MCF 10A (cell line): ENCODE data around the gene DACH1. TPM values are rescaled to one million over a fixed set of nuclear protein-coding genes. Genes with fewer than 3 reads are reported as not detected.

Experiments used
- BruUV-seq: library from RNA; stranded (reverse); fragments of 400-500 nt; replicated peaks from 2 replicates; lab custom pipeline; 2021; lab: Mats Ljungman, UMichigan
- CTCF ChIA-PET: fragments of 300-600 bp; sonication (Branson Sonifier 250); formaldehyde crosslinking; extraction: SDS; loops from one replicate; lab custom pipeline; 2021; ENCODE audit warnings: antibody characterized with exemption, inconsistent platforms; lab: Yijun Ruan, JAX
- POLR2A ChIA-PET: fragments of 300-600, 350-650 bp; sonication (Branson Sonifier 250); formaldehyde crosslinking; extraction: SDS; loops from one replicate; lab custom pipeline; 2020; ENCODE audit warnings: antibody characterized with exemption, inconsistent platforms; lab: Yijun Ruan, JAX
- DNase-seq: peaks from one replicate; pipeline ENCODE4 v3.0.0-alpha.2; 2018; ENCODE audit not compliant: unreplicated experiment
- H3K27ac Mint-ChIP-seq: one replicate; pipeline ENCODE4 v1.8.0; 2022; ENCODE audit warnings: mild to moderate bottlenecking, low read depth, mixed read lengths; ENCODE audit not compliant: unreplicated experiment
- H3K27me3 Mint-ChIP-seq: one replicate; pipeline ENCODE4 v1.8.0; 2022; ENCODE audit warnings: mixed read lengths; ENCODE audit not compliant: insufficient read depth, unreplicated experiment
- H3K36me3 Mint-ChIP-seq: one replicate; pipeline ENCODE4 v1.8.0; 2022; ENCODE audit warnings: mild to moderate bottlenecking, moderate library complexity, mixed read lengths; ENCODE audit not compliant: insufficient read depth, unreplicated experiment
- H3K4me1 Mint-ChIP-seq: one replicate; pipeline ENCODE4 v1.8.0; 2022; ENCODE audit warnings: mixed read lengths; ENCODE audit not compliant: insufficient read depth, unreplicated experiment
- H3K4me3 Mint-ChIP-seq: one replicate; pipeline ENCODE4 v1.8.0; 2022; ENCODE audit warnings: mild to moderate bottlenecking, moderate library complexity, mixed read lengths; ENCODE audit not compliant: unreplicated experiment
- H3K9me3 Mint-ChIP-seq: one replicate; pipeline ENCODE4 v1.8.0; 2022; ENCODE audit warnings: mixed read lengths; ENCODE audit not compliant: unreplicated experiment
- CTCF ChIP-seq: fragments of 200-600 bp; IDR thresholded peaks from one replicate; pipeline ENCODE4 v1.8.0; 2022; ENCODE audit warnings: antibody characterized with exemption, mild to moderate bottlenecking; ENCODE audit not compliant: unreplicated experiment
- intact Hi-C: fragments of 100-400 bp; cut with micrococcal nuclease; formaldehyde crosslinking; loops from 2 replicates; pipeline ENCODE4 v1.14.1; 2022
- total RNA-seq: library from RNA; stranded (reverse); gene quantifications from 2 replicates; pipeline ENCODE4 v1.2.3, GENCODE V29; 2022

Gene DACH1
- total RNA-seq, 1 experiment from 2014 or later = not detected

GRCh38 chr13:71618159-71618558 lies 248.8 kb downstream of the DACH1 start:
- DNase-seq = no peak
- H3K4me1 Mint-ChIP-seq = no peaks in the 10 kb centered on the region
- TF ChIP-seq CTCF = no peak
- H3K9me3 Mint-ChIP-seq = no peaks in the 10 kb centered on the region
- H3K4me3 Mint-ChIP-seq = no peak overlapping the region
- ChIA-PET POLR2A (interaction anchor here (0.6 to 0.7 kb wide), 2 partner anchors 29 to 42 kb away, joined by 3 to 4 read pairs; no protein-coding TSS in a partner anchor), CTCF (interaction anchor here (0.6 kb wide), 1 partner anchor 998 kb away, joined by 3 read pairs; no protein-coding TSS in a partner anchor)
- intact Hi-C loops = no loop called here
- H3K27me3 Mint-ChIP-seq = peaks cover 68% of the 10 kb centered on the region
- H3K27ac Mint-ChIP-seq = no peak overlapping the region
- no TSS peak for BruUV-seq
- no peaks in the 10 kb centered on the region for H3K36me3 Mint-ChIP-seq

GRCh38 chr13:71617265-71617664 lies 249.7 kb downstream of the DACH1 start:
- H3K4me3 Mint-ChIP-seq = no peak overlapping the region
- ChIA-PET POLR2A (no interaction called here), CTCF (no interaction called here)
- intact Hi-C loops = no loop called here
- no peaks in the 10 kb centered on the region for H3K9me3 Mint-ChIP-seq
- H3K36me3 Mint-ChIP-seq = no peaks in the 10 kb centered on the region
- H3K4me1 Mint-ChIP-seq = no peaks in the 10 kb centered on the region
- no peak for TF ChIP-seq CTCF
- H3K27ac Mint-ChIP-seq = no peak overlapping the region
- peaks cover 75% of the 10 kb centered on the region for H3K27me3 Mint-ChIP-seq
- no peak for DNase-seq
- no TSS peak for BruUV-seq

- H3K9me3 Mint-ChIP-seq = no peaks in the 10 kb centered on the region
- no peak for TF ChIP-seq CTCF
- DNase-seq = no peak
- ChIA-PET CTCF (interaction anchor here (0.6 kb wide), 1 partner anchor 1038 kb away, joined by 3 read pairs; no protein-coding TSS in a partner anchor), POLR2A (no interaction called here)
- no peak overlapping the region for H3K27ac Mint-ChIP-seq
- H3K4me1 Mint-ChIP-seq = no peaks in the 10 kb centered on the region
- intact Hi-C loops = no loop called here
- BruUV-seq = no TSS peak
- peaks cover 81% of the 10 kb centered on the region for H3K27me3 Mint-ChIP-seq
- no peak overlapping the region for H3K4me3 Mint-ChIP-seq
- no peaks in the 10 kb centered on the region for H3K36me3 Mint-ChIP-seq
Observed at GRCh38 chr13:71613066-71613745, 253.8 kb downstream of the DACH1 start.

GRCh38 chr13:71611292-71611691 lies 255.7 kb downstream of the DACH1 start:
- intact Hi-C loops = no loop called here
- no TSS peak for BruUV-seq
- TF ChIP-seq CTCF = no peak
- no peak for DNase-seq
- H3K9me3 Mint-ChIP-seq = no peaks in the 10 kb centered on the region
- H3K27me3 Mint-ChIP-seq = peaks cover 69% of the 10 kb centered on the region
- no peak overlapping the region for H3K27ac Mint-ChIP-seq
- CTCF ChIA-PET = no interaction called here
- POLR2A ChIA-PET = no interaction called here
- no peak overlapping the region for H3K4me3 Mint-ChIP-seq
- H3K4me1 Mint-ChIP-seq = no peaks in the 10 kb centered on the region
- no peaks in the 10 kb centered on the region for H3K36me3 Mint-ChIP-seq
